Hematopoietic multipotent progenitor cell treated with erythropoietin and hydrocortisone succinate and interleukin-3 and kit ligand, for 4 days (in vitro differentiated cells): Measurements from ENCODE around the gene MBOAT7.
"Not testable (repeated sequence)": the region's sequence is repeated elsewhere in the genome, so short reads cannot be mapped to it uniquely, and the experiment has no call there.

Experiments used
- DNase-seq: peaks from one replicate; pipeline ENCODE4 v3.0.0-alpha.2; 2015

MBOAT7 gene

GRCh38 chr19:54186934-54187381, 2.4 kb downstream of the MBOAT7 start:
- DNase-seq: no peak

- DNase-seq: no peak
Observed at GRCh38 chr19:54186351-54186750, 3.0 kb downstream of the MBOAT7 start.

GRCh38 chr19:54183431-54183830, 5.9 kb downstream of the MBOAT7 start:
- no peak for DNase-seq

DNA sequence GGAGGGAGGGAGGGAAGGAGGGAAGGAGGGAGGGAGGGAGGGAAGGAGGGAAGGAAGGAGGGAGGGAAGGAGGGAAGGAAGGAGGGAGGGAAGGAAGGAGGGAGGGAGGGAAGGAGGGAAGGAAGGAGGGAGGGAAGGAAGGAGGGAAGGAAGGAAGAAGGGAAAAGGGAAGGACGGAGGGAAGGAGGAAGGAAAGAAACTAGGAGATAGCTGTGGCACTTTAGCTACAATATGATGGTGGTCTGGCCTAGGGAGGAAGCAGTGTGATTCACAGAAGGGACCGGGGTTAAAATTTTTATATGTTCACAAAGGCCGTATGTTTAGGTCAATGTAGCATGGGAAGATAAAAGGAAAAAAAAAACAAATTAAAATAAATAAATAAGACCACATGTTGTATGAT, 7.5 kb downstream of the MBOAT7 start:
- not testable (repeated sequence) for DNase-seq

DNA sequence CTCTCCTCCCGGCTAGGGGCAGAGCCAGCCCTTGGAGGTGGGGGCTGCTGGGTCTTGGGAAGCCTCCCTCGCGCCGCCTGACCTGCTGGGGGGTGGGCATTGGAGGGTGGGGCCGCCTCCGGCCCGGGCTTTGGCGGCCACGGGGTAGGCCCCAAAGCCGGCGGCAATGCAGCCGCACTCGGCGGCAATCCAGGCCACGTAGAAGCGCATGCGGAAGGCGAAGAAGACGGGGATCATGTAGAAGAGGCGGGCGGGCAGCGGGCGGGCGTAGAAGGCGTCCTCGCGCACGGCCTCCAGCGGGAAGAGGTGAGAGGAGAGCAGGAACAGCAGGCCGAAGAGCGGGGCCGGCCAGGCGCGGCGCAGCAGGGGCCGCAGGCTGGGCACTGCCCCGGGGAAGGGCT, 8.7 kb downstream of the MBOAT7 start:
- no peak for DNase-seq

GRCh38 chr19:54179921-54180461, 9.4 kb downstream of the MBOAT7 start:
- peak; percentile 66 for DNase-seq

DNA sequence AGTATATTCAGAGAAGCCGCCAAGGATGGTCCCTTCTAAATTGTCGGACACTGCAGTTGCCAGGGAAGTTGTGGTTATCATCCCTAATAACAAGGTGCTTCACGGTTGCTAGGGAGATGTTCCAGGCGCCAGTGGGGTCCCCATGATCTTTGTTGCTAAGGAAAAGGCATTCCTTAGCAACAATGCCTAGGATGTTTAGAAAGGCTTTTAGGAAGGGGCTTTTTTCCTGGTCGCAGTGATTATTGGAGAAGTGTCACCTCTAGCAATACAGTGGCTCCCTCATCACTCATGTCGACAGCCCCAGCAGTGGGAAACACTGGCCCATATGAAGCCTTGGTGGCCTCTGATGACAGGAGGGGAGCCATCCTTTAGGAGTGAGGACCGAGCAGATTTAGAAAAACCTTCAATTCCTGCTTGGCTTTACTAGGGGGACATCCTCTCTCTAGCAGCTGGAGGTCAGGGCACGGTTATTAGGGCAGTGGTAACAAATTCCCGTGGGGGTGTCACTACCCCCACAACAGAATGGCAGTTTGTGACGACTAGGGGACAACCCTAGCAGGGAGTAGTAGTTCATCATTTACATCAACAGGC, 10.0 kb downstream of the MBOAT7 start:
- DNase-seq: no peak

DNA sequence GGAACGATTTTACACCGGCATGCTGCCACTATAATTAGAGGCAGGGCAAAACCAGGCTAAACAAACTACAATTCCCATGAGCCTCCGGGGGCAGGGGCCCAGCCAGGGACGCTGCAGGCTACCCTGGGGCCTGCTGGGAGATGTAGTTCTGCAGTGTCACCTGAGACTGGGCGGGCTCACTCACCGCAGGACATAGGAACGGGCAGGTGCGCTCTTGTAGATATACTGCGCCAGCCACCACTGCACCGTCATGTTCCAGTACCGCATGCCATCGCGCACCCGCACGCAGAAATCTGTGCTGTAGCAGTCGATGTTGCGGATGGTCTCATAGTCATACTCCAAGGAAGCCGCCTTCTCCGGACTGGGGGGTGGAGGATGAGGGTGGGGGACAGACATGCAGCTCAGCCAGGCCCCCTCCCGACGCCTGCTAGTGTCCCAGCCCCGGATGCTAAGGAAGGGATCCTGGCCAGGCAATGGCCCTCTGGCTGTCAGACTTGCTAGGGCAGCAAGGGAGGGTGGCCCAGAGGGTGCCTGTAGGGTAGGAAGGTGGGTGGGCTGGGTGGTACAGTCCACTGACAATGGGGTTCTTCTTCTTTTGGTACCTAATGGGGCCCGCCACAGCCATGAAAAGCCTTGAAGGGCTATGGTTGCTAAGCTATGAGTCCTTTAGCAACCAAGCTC, 10.7 kb downstream of the MBOAT7 start:
- DNase-seq: peak; percentile 64

DNA sequence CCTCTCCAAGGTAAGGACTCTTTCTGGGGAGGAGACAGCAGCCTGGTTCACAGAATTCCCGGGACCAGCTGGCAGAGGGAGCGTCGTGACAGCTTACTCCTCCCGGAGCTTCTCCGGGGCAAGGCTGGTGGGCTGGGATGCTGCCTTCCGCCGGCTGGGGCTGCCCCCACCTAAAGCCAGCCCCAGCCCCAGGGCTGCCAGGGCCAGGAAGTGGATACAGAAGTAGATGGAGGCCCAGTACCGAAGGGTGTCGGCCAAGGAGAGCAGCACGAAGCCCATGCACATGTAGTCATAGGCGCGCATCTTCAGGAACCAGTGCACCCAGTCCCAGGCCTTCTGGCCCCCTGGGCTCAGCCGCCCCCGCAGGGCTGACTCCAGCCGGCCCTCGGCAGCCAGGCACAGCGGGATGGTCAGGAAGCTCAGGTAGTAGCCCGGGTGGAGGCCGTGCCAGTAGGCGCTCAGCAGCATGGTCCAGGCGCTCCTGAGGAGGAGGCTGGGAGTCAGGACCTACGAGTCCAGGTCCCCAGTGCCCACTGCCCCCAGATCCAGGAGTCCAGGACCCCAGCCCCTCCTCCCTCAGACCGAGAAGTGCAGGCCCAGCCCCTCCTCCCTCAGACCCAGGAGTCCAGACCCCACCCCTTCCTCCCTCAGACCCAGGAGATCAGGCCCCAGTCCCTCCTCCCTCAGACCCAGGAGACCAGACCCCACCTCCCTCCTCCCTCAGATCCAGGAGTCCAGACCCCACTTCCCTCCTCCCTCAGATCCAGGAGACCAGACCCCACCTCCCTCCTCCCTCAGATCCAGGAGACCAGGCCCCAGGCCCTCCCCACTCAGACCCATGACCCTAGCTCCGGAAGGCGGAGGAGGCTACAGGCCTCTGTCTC, 15.2 kb downstream of the MBOAT7 start:
- no peak for DNase-seq

DNA sequence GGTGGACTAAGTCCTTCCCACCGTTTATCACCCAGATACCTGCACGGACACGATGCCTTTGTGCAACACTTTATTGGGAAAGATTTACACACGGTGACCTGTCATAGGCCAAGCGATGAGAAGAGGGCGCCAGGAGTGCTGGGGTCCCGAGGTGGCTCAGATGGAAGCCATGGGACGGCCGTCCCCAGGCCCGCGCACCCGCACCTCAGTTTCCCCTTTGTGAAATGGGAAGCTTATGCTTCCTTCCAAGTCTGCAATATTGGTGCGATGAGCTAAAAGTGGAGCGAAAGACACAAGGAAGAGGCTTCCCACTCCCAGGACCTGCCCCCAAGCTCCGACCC, 16.1 kb downstream of the MBOAT7 start:
- DNase-seq: no peak

DNA sequence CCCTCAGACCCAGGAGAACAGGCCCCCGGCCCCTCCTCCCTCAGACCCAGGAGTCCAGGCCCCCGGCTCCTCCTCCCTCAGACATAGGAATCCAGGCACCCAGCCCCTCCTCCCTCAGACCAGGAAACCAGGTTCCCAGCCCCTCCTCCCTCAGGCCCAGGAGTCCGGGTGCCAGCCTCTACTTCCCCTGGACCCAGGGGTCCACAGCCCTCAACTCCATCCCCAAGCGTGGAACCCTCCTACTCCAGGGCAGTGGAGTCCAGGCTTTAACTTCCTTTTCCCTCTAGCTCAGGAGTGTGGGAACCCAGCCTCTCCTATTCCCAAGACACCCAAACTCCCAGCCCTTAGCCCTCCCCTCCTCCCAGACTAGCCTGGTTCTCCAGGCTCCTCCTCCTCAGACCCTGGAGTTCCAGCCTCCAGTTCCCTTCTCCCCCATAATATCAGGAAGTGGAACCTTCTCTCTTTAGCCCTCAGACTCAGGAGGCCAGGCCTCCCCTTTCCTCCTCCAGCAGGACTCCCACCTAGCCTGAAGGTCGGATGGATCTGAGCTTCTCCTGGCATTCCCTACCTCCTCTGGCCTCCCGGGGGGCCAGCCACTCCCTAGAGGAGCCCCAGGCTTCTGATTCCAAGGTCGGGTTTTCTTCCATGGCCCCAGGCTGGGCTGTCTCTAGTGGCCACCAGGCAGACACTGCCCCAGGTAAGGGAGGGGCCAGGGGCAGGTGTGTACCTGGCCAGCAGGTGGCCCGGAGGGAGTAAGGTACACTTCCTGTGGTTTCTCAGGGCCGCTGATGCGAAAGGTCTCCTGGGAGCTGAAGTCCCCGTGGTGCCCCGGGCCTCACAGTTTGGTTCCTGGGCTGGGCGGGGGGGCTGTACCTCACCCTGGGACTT, 16.7 kb downstream of the MBOAT7 start, which contains the start of gene TMC4:
Gene TMC4, minus strand, starts transcription at position 690 of the 888 bp plus-strand sequence. Its CDS starts 43 bp downstream, at position 647.
- DNase-seq: no peak

- DNase-seq: not testable (repeated sequence)
Observed at GRCh38 chr19:54171736-54172431, 17.5 kb downstream of the MBOAT7 start.

DNA sequence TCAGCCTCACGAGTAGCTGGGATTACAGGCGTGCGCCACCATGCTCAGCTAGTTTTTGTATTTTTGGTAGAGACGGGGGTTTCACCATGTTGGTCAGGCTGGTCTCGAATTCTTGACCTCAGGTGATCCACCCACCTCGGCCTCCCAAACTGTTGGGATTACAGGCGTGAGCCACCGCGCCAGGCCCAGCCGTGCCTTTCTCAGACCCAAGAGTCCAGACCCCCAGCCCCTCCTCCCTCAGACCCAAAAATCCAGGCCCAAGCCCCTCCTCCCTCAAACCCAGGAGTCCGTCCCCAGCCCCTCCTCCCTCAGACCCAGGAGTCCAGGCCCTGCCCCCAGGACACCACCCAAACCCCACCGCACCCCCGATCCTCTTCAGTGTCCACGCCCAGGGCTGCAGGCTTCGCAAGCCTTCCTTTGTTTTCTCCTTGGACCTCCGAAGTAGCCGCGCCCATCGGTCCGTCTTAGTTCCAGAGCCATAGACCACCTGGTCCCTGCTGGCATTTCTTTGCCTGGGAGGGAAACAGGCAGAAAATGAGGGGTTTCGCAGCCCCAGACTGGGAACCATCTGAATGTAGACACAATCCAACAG, 20.1 kb downstream of the MBOAT7 start:
- no peak for DNase-seq

GRCh38 chr19:54168174-54168917, 21.0 kb downstream of the MBOAT7 start:
- peak; percentile 95 for DNase-seq

DNA sequence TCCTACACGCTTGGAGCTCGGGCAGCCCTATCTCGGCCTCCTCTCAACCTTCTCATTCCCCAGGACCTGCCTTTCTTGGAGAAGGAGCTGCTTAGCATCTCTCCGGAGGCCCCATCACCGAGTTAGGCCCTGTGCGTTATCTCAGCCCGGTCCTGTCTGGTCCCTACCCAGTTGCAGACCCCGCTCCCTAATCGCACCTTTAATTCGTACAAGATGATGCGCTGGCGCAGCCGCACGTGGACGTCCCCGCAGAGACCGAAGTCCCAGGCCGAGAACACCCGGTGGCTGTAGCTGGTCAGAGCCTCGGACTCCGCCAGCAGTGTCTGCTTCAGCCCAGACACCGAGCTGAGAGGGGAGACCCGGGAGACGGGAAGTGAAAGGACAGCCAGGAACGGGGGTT, 24.2 kb downstream of the MBOAT7 start:
- no peak for DNase-seq

GRCh38 chr19:54164369-54165068, 24.9 kb downstream of the MBOAT7 start:
- peak; percentile 81 for DNase-seq

DNA sequence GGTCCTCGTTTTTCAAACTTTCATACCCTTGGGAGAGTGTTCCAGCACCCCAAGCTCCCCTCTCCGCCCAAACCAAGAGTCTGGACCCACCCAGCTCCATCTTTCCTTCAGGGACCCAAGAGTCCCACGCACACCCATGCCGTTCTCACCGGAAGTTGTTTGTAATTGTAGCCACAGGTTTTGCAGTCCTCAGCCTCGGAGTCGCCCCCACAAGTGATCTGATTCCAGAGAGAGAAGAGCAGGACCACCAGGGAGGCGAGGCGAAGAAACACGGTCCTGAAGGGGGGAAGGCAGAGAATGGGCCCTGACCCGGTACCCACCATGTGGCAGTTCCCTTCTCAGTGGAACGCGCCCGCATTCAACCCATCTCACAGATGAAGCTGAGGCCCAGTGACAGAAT, 26.5 kb downstream of the MBOAT7 start:
- no peak for DNase-seq

DNA sequence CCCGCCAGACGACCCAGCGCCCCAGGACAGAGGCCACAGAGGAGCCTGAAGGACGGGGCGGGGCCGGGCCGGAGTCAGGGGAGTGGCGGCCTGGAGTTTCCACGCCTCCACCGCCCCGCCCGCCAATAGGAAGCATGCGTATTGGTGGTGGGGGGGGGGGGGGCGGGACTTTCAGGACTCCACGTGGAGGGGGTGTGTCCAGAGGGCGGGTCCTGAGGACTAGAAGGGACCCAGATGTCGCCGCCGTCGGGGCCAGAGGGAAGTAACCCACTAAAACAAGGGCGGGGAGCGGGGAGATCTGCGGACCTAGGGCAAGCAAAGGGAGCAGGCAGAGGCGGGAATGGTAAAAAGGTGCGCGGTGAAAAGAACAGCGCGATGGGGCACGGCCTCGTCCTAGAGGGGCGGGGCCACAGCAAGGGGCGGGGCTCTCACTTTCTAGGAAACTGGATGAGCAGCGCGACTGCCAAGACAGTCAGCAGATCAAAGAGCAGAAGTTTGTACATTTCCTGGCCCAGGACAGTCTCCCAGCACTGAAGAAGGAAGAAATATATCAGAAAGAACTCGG, 27.1 kb downstream of the MBOAT7 start:
- DNase-seq: peak; percentile 95

DNA sequence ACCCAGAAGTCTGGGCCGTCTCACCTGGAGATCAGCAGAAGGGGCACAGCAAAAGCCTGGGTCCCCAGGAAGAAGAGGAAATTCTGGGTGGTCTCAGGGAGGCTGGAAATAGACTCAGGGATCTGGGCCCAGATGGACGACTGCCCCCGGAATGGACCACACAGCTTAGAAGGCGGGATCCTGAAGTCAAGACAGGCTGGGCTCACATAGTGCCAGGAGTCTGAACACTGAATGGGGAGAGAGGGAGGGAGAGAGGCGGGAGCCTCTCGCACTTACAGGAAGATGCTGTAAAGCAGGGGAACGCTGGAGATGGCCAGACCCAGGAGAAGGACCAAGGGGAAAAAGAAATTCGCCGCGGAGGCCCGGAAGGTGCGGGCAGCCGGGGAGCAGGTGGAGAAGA, 28.5 kb downstream of the MBOAT7 start:
- no peak for DNase-seq
